ENCODE measurements around the gene NMS. TPM values are rescaled to one million over a fixed set of nuclear protein-coding genes. Genes with fewer than 3 reads are reported as not detected.
A peak's percentile ranks its signal among the peaks of the same experiment; 100 is the strongest.

NMS gene, protein sequence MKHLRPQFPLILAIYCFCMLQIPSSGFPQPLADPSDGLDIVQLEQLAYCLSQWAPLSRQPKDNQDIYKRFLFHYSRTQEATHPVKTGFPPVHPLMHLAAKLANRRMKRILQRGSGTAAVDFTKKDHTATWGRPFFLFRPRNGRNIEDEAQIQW
- not detected for total RNA-seq
- long read RNA-seq = 0 reads

DNA sequence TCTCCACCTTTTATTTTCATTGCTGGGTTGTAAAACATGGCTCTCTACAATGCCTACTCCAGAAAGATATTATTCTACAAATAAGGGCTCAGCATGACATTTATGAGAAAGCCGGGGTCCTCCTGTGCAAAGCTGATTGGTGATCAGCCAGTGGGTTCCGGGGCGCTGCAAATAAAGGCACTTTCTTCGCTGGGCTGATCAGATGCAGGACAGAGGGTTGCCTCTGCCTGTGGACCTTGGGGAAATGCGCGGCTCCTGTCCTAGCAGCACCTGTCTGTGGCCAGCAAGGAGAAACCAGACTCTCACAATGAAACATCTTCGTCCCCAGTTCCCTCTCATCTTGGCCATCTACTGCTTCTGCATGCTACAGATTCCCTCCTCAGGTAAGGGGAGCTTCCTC is at the start of gene NMS:
Gene NMS (plus strand): TSS at position 301 of the 400 bp plus-strand sequence. CDS start 7 bp downstream, at position 308.
- Histone ChIP-seq H3K9me3 (no peaks in the 10 kb centered on the region), H3K4me3 (no peak within 1 kb of the TSS), H3K27ac (no peak within 1 kb of the TSS), H3K27me3 (peaks cover 24% of the 10 kb centered on the region), H3K4me1 (no peaks in the 10 kb centered on the region), H3K36me3 (no peaks in the 10 kb centered on the region)
- ATAC-seq (no peak), DNase-seq (no peak)
- TF ChIP-seq, protein P1, sequence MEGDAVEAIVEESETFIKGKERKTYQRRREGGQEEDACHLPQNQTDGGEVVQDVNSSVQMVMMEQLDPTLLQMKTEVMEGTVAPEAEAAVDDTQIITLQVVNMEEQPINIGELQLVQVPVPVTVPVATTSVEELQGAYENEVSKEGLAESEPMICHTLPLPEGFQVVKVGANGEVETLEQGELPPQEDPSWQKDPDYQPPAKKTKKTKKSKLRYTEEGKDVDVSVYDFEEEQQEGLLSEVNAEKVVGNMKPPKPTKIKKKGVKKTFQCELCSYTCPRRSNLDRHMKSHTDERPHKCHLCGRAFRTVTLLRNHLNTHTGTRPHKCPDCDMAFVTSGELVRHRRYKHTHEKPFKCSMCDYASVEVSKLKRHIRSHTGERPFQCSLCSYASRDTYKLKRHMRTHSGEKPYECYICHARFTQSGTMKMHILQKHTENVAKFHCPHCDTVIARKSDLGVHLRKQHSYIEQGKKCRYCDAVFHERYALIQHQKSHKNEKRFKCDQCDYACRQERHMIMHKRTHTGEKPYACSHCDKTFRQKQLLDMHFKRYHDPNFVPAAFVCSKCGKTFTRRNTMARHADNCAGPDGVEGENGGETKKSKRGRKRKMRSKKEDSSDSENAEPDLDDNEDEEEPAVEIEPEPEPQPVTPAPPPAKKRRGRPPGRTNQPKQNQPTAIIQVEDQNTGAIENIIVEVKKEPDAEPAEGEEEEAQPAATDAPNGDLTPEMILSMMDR (IDR thresholded peaks at IDR 0.05) = no peak
- intact Hi-C loops (cut with DNase I) = no loop called here

DNA sequence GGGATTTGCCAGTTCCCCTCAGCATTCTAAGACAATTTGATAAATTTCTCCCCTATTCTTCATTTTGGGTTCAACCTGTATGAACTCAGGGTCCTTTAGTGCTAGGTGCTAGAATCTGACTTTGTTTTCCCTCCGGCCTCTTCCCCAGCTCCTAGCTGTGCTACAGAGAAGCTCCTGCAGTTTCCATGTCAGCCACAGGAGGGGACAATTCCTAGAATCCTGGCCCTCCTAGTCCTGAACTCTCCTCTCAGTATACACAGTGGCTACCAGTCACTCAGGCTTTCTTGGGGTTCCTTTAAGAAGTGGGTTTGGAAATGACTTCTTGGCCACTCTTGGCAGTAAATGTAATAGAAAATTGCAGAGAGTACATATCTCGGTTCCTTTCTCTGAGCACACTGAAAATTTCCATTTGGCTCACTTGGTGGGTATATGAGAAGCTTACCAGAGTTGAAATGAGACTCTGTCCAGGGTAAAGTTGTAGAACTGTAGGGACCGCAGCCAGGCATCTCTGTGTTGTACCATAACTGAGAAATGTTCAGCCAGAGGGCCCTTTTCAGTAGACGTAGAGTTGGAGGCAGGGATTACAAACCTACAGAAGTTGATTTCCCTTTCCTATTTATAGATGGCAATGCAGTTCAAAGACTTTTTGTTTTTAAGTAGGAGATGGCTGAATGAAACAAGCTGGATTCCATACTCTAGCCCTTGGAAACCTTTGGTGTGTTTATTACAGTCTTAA is 47.8 kb upstream of the NMS start:
- TF ChIP-seq, protein P1 (IDR thresholded peaks at IDR 0.05) = peak; percentile 52
- Histone ChIP-seq H3K36me3 (no peaks in the 10 kb centered on the region), H3K27me3 (no peaks in the 10 kb centered on the region), H3K27ac (no peak overlapping the region), H3K4me1 (no peaks in the 10 kb centered on the region), H3K9me3 (no peaks in the 10 kb centered on the region), H3K4me3 (no peak overlapping the region)
- ATAC-seq = peak; percentile 76
- DNase-seq = no peak
- intact Hi-C loops (cut with DNase I) = no loop called here

DNA sequence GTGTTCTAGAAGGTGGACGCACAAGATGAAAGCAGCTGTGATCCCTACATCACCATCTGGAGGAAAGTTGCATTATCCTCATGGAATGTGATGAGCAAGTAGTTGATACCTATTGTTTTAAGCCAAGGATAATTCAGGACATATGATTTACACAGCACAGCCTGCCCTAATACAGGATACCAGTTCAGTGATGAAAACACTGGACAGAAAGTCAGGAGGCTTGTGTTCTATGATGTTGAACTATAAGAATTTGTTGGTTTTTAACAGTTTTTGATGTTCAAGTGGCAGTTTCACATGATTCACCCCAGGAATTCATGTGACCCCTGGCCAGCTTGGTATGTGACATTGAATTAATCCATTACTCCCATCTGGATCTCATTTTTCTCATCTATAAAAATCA is 46.7 kb upstream of the NMS start:
- no peak overlapping the region for H3K4me3 ChIP-seq
- H3K4me1 ChIP-seq = no peaks in the 10 kb centered on the region
- H3K27ac ChIP-seq = no peak overlapping the region
- no peak for DNase-seq
- no peaks in the 10 kb centered on the region for H3K36me3 ChIP-seq
- intact Hi-C loops (cut with DNase I) = no loop called here
- TF ChIP-seq, protein P1 (IDR thresholded peaks at IDR 0.05) = no peak
- ATAC-seq = no peak
- H3K27me3 ChIP-seq = no peaks in the 10 kb centered on the region
- H3K9me3 ChIP-seq = no peaks in the 10 kb centered on the region

DNA sequence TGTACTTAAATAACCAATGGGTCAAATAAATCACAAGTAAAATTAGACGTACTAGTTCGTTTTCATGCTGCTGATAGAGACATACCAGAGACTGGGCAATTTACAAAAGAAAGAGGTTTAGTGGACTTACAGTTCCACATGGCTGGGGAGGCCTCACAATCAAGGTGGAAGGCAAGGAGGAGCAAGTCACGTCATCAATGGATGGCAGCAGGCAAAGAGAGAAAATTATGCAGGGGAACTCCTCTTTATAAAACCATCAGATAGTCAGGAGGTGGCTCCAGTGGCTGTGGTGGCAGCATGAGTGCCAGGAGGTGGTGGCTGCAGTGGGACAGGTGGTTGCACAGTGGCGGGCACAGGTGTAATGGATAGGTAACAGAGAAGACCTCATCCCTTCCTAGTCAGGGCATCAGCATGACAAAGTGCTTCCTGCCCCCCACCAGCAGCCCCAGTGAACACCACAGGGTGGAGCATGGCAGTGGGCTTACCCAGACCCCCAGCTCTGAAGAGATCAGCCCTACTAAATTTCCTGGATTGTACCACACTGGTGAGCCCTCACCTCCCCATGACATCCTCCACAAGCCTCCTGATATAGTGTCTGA is 45.9 kb upstream of the NMS start:
- Histone ChIP-seq H3K4me3 (no peak overlapping the region), H3K4me1 (no peaks in the 10 kb centered on the region), H3K27me3 (no peaks in the 10 kb centered on the region), H3K9me3 (no peaks in the 10 kb centered on the region), H3K27ac (no peak overlapping the region), H3K36me3 (no peaks in the 10 kb centered on the region)
- intact Hi-C loops (cut with DNase I) = no loop called here
- TF ChIP-seq, protein P1 (IDR thresholded peaks at IDR 0.05) = no peak
- DNase-seq (no peak), ATAC-seq (no peak)

DNA sequence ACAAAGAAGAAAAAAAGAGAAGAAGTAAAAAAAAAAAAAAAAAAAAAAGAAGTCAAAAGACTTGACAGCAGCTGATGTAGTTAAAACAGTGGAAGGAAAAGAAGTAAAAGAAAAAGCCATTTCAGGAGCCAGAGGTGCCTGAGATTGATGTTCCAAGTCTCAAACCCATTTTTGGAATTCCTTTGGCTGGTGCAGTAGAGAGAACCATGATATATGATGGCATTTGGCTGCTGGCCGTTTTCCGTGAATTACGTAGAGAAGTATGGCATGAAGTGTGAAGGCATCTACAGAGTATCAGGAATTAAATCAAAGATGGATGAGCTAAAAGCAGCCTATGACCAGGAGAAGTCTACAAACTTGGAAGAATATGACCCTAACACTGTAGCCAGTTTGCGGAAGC is 45.2 kb upstream of the NMS start:
- TF ChIP-seq, protein P1 (IDR thresholded peaks at IDR 0.05) = no peak
- Histone ChIP-seq H3K9me3 (no peaks in the 10 kb centered on the region), H3K4me3 (no peak overlapping the region), H3K4me1 (no peaks in the 10 kb centered on the region), H3K36me3 (no peaks in the 10 kb centered on the region), H3K27ac (no peak overlapping the region), H3K27me3 (no peaks in the 10 kb centered on the region)
- no peak for ATAC-seq
- intact Hi-C loops (cut with DNase I) = no loop called here
- DNase-seq = no peak

All from upper lobe of right lung (tissue), 1 donor.